ENCODE data around the gene SLC25A18. TPM values are rescaled to one million over a fixed set of nuclear protein-coding genes. Genes with fewer than 3 reads are reported as not detected.

The SLC25A18 gene
- total and polyA plus RNA-seq, 2 of the 4 experiments (the other 2 are of a cell fraction) = 0.05 TPM; not detected in 1

DNA sequence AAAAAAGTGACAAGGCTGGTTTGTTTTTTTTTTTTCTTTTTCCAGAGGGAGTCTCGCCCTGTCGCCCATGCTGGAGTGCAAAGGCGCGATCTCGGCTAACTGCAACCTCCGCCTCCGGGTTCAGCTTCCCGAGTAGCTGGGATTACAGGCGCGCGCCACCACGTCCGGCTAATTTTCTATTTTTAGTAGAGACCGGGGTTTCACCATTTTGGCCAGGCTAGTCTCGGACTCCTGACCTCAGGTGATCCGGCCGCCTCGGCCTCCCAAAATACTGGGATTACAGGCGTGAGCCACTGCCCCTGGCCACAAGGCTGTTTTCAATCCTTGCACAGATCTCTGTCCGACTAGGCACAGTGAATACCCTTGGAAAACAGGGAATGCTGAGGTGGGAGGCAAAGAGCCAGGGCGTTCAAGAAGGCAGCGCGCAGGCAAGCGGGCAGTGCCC, 64.7 kb downstream of the SLC25A18 start:
- dilution Hi-C loops (cut with HindIII; ENCODE audit: low sequenced_read_pairs, unreplicated experiment) (no loop called here), in situ Hi-C loops (cut with MboI; ENCODE audit: low sequenced_read_pairs) (no loop called here), intact Hi-C loops (cut with micrococcal nuclease) (loop anchor here (5.0 kb wide), 1 partner anchor 56 kb away; no protein-coding TSS in a partner anchor)
- Histone ChIP-seq H3K56ac (ENCODE audit: extremely low read depth, insufficient read depth, low read length) (peak overlapping the region; percentile 95), H2AFZ (replicated peaks; ENCODE audit: low read length, poor library complexity) (peak overlapping the region; percentile 96), H3K27me3 (ENCODE audit: control insufficient read depth, insufficient read depth, low read length) (no peaks in the 10 kb centered on the region), H3K9me3 (ENCODE audit: control insufficient read depth, insufficient read depth, low read length) (no peaks in the 10 kb centered on the region), H3K79me1 (ENCODE audit: low read depth in 1 of 2, low read length in 2 of 2) (peaks cover 13 to 50% of the 10 kb centered on the region in 2 experiments), H2AK9ac (replicated peaks; ENCODE audit: low read depth, low read length, poor library complexity) (peak overlapping the region; percentile 93), H4K5ac (ENCODE audit: low read depth, low read length) (peak overlapping the region; percentile 82), H3K36me3 (ENCODE audit: control insufficient read depth, insufficient read depth, low read length) (peaks cover 6% of the 10 kb centered on the region), H3K9ac (ENCODE audit: low read depth, low read length) (peak overlapping the region; percentile 96), H3K4me1 (ENCODE audit: control insufficient read depth, insufficient read depth, low read length) (no peaks in the 10 kb centered on the region; the same call in 1 of the 2 replicates), H4K8ac (ENCODE audit: low read depth in 2 of 2, low read length in 2 of 2) (peak overlapping the region; percentile 98 to 99), H3K18ac (ENCODE audit: low read depth, low read length) (no peak overlapping the region), H2BK20ac (ENCODE audit: low read depth, low read length) (no peak overlapping the region), H2AK5ac (ENCODE audit: low read depth, low read length) (peak overlapping the region; percentile 92), H4K20me1 (ENCODE audit: insufficient read depth, low read length) (peaks cover 4% of the 10 kb centered on the region; the same call in 1 of the 2 replicates), H3K4me2 (ENCODE audit: low read depth, low read length) (peak overlapping the region; percentile 85), H3K14ac (replicated peaks; ENCODE audit: low read depth, low read length) (peak overlapping the region; percentile 98), H2BK120ac (ENCODE audit: low read depth, low read length) (peak overlapping the region; percentile 67; the same call in 1 of the 2 replicates), H3K27ac (ENCODE audit: insufficient read depth, low read length) (peak overlapping the region; percentile 90), H3K23ac (ENCODE audit: low read depth, low read length) (peak overlapping the region; percentile 94), H3K9me1 (ENCODE audit: insufficient read depth, low read length) (peaks cover 2% of the 10 kb centered on the region; the same call in 1 of the 2 replicates), H3K4ac (ENCODE audit: low read depth, low read length) (peak overlapping the region; percentile 92), H4K91ac (ENCODE audit: insufficient read depth, low read depth, low read length) (peak overlapping the region; percentile 93), H2BK5ac (ENCODE audit: low read depth, low read length, poor library complexity, severe bottlenecking) (peak overlapping the region; percentile 71), H3K4me3 (ENCODE audit: insufficient read depth, low read depth, low read length) (peak overlapping the region; percentile 69), H2BK15ac (ENCODE audit: low read depth, low read length) (no peak overlapping the region)
- ATAC-seq (ENCODE audit: low read depth) (no peak), DNase-seq (no peak)
- TF ChIP-seq ELK1 (IDR thresholded peaks at IDR 0.05; ENCODE audit: borderline replicate concordance, low read depth, low read length) (no peak), FOS (IDR thresholded peaks at IDR 0.05; ENCODE audit: low read depth, low read length) (no peak), RFX5 (IDR thresholded peaks at IDR 0.05; ENCODE audit: low read depth, low read length) (no peak), NFE2L2 (IDR thresholded peaks at IDR 0.05; ENCODE audit: low read depth, low read length) (no peak), RAD21 (IDR thresholded peaks at IDR 0.05; ENCODE audit: low read length) (no peak), MXI1 (IDR thresholded peaks at IDR 0.05; ENCODE audit: borderline replicate concordance, low read depth, low read length) (no peak), RCOR1 (IDR thresholded peaks at IDR 0.05; ENCODE audit: insufficient replicate concordance, low read length) (no peak), SMC3 (IDR thresholded peaks at IDR 0.05; ENCODE audit: low read depth, low read length) (no peak), MAFK (IDR thresholded peaks at IDR 0.05; ENCODE audit: low read depth, low read length) (no peak)
- TF ChIP-seq, protein P1, sequence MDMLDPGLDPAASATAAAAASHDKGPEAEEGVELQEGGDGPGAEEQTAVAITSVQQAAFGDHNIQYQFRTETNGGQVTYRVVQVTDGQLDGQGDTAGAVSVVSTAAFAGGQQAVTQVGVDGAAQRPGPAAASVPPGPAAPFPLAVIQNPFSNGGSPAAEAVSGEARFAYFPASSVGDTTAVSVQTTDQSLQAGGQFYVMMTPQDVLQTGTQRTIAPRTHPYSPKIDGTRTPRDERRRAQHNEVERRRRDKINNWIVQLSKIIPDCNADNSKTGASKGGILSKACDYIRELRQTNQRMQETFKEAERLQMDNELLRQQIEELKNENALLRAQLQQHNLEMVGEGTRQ (IDR thresholded peaks at IDR 0.05; ENCODE audit: low read depth, low read length) = no peak
- CTCF ChIA-PET = no interaction called here
- POLR2A ChIA-PET (ENCODE audit: unreplicated experiment) = no interaction called here
- BruUV-seq (replicated peaks) = no TSS peak
- WGBS, 2 experiments (ENCODE audit: extremely low coverage in 2 of 2, insufficient read length in 1 of 2) = 9% methylated on average over 9 of the region's 24 CpGs; no CpG with 5 or more reads in 1 of the 2 experiments

Measured in IMR-90 (cell line).